C4-2B (cell line): ENCODE data around the gene PTPN21.

Source experiments
- H3K27ac ChIP-seq: fragments of 450-650 bp; 2 replicates; pipeline ENCODE4 v1.5.1; 2017
- CTCF ChIP-seq: fragments of 450-650 bp; conservative IDR thresholded peaks from 2 replicates; pipeline ENCODE4 v1.5.1; 2017; ENCODE audit warnings: mild to moderate bottlenecking
- ZFX ChIP-seq: fragments of 450-650 bp; IDR thresholded peaks from 2 replicates; pipeline ENCODE4 v1.6.1; 2017

PTPN21 gene

GRCh38 chr14:88503754-88504406, 50.9 kb downstream of the PTPN21 start:
- TF ChIP-seq ZFX (no peak), CTCF (no peak)
- no peak overlapping the region for H3K27ac ChIP-seq

GRCh38 chr14:88502740-88503139, 52.1 kb downstream of the PTPN21 start:
- TF ChIP-seq CTCF (no peak), ZFX (no peak)
- no peak overlapping the region for H3K27ac ChIP-seq

GRCh38 chr14:88500611-88501010, 54.2 kb downstream of the PTPN21 start:
- no peak for TF ChIP-seq ZFX
- no peak overlapping the region for H3K27ac ChIP-seq

GRCh38 chr14:88499225-88499624, 55.6 kb downstream of the PTPN21 start:
- H3K27ac ChIP-seq: no peak overlapping the region
- TF ChIP-seq ZFX: no peak
- TF ChIP-seq CTCF: no peak

- TF ChIP-seq CTCF (no peak), ZFX (no peak)
- no peak overlapping the region for H3K27ac ChIP-seq
These were observed 58.4 kb downstream of the PTPN21 start for GRCh38 chr14:88496414-88496813.

- TF ChIP-seq ZFX: no peak
- TF ChIP-seq CTCF: no peak
- no peak overlapping the region for H3K27ac ChIP-seq
These were observed 61.2 kb downstream of the PTPN21 start for GRCh38 chr14:88493392-88494185.

- no peak for TF ChIP-seq ZFX
- TF ChIP-seq CTCF: peak; percentile 95
- H3K27ac ChIP-seq: no peak overlapping the region
These were observed 62.3 kb downstream of the PTPN21 start for GRCh38 chr14:88492272-88493089.
